Large intestine (tissue), 3 donors: ENCODE results near the gene KIRREL3. TPM values are rescaled to one million over a fixed set of nuclear protein-coding genes. Genes with fewer than 3 reads are reported as not detected.

ENCODE experiments used
- DNase-seq, 2 donors: peaks; one replicate each; pipeline versions ENCODE4 v3.0.0 to v3.0.0-alpha.2; 2013
- H3K27ac ChIP-seq: one replicate; pipeline ENCODE4 v1.5.1; 2013; ENCODE audit warnings: low read length
- H3K27me3 ChIP-seq: 2 replicates; pipeline ENCODE4 v1.6.1; 2013; ENCODE audit warnings: low read length; ENCODE audit not compliant: control insufficient read depth, insufficient read depth
- H3K36me3 ChIP-seq: 2 replicates; pipeline ENCODE4 v1.6.1; 2013; ENCODE audit warnings: low read length; ENCODE audit not compliant: control insufficient read depth, insufficient read depth
- H3K4me1 ChIP-seq: one replicate; pipeline ENCODE4 v1.6.1; 2013; ENCODE audit warnings: low read length; ENCODE audit not compliant: control insufficient read depth, insufficient read depth
- H3K4me3 ChIP-seq: one replicate; pipeline ENCODE4 v1.5.1; 2013; ENCODE audit warnings: low read length
- H3K9me3 ChIP-seq: one replicate; pipeline ENCODE4 v1.6.1; 2013; ENCODE audit warnings: mild to moderate bottlenecking, low read depth, low read length, moderate library complexity; ENCODE audit not compliant: control insufficient read depth
- WGBS: methylation state at CpG from one replicate; pipeline ENCODE4 v1.1.5; 2013; ENCODE audit warnings: low lambda C conversion rate; ENCODE audit not compliant: insufficient coverage; 5-methylcytosine and 5-hydroxymethylcytosine counted together
- polyA plus RNA-seq: library from polyadenylated mRNA; unstranded; fragments of 120-200 nt; gene quantifications from one replicate; pipeline ENCODE4 v1.2.1, GENCODE V29; 2013

KIRREL3 gene
- polyA plus RNA-seq, 1 donor = 0.96 TPM

DNA sequence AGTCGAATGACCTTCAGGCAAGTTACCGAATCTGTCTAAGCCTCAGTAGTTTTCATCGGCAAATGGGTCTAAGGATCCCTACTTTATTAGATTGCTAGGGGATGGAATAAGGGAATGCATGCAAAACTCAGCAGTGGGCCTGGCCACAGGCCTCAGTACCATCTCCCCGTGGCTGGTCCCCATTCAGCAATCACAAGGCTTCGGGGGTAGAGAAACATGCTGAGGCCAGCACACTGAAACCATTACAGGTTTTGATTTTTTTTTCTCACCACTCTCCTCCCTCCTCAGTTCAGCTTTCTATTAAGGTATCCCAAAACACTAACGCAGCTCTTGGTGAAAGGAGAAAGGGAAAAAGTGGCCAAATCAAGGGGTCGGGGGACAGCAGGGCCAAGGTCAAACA is 11.9 kb downstream of the KIRREL3 start:
- WGBS = 100% methylated on average over 1 of the region's 7 CpGs
- Histone ChIP-seq H3K27me3 (peaks cover 45% of the 10 kb centered on the region), H3K4me1 (peaks cover 3% of the 10 kb centered on the region), H3K4me3 (no peak overlapping the region), H3K9me3 (no peaks in the 10 kb centered on the region), H3K27ac (no peak overlapping the region), H3K36me3 (no peaks in the 10 kb centered on the region)
- DNase-seq = no peak

DNA sequence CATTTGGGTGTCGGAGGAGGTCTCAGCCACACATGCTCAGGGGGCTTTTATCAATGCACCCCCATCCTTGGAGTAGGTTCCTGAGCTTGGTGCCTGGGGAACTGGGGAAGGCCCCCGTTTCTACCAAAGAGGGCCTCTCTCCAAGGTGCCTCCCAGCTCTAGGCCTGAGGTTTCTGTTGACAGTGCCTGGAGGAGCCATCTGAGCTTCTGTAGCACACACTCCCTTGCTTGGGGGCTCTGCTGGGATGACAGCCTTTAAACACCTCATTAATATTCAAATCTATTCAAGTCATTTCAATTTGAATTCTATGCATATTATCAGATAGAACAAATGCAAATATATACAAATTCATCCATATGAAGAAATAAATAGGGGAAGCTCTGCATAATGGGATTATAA is 18.9 kb downstream of the KIRREL3 start:
- no peaks in the 10 kb centered on the region for H3K36me3 ChIP-seq
- DNase-seq = no peak
- H3K9me3 ChIP-seq = no peaks in the 10 kb centered on the region
- no peak overlapping the region for H3K4me3 ChIP-seq
- no peaks in the 10 kb centered on the region for H3K4me1 ChIP-seq
- WGBS = no CpG with 5 or more reads among the region's 2 CpGs
- H3K27me3 ChIP-seq = peaks cover 23% of the 10 kb centered on the region
- no peak overlapping the region for H3K27ac ChIP-seq

DNA sequence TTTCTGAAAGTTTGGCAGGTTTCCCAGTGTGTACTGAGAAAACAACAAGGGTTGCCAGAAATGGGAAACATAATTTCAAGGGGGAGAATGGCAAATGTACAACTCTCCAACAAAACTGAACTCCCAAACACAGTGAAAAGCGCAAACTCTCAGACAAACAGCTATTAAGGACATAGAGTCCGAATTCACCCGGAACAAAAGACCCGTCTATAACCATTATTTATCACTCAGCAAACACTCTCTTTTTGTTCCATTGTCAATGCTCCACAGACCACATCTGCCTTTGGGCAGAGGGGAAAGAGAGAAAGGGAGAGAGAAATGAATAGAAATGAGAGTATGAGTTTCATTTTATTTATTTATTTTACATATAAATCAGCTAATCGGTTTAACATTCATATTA is 21.7 kb downstream of the KIRREL3 start:
- no peak for DNase-seq
- no CpG with 5 or more reads among the region's 5 CpGs for WGBS
- Histone ChIP-seq H3K4me1 (no peaks in the 10 kb centered on the region), H3K4me3 (no peak overlapping the region), H3K9me3 (no peaks in the 10 kb centered on the region), H3K27me3 (peaks cover 15% of the 10 kb centered on the region), H3K27ac (no peak overlapping the region), H3K36me3 (no peaks in the 10 kb centered on the region)

DNA sequence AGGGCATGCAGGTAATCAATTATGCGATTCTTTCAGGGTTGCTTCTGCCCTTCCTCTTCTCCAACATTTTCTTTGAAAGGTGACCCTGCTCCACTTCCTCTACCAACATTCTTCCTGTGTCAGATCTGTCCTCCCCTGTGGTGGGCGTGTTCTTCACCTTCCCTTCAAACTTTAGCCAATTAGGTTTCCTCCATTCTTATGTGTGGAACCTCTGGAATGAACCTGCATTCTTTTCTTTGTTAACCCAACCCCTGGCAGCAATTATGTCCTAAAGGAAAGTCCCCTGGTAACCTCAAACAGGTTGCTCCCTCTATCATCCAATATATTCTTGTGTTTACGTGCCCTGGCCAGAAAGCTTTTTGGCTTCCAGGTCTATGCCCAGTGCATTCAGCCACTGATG is 22.4 kb downstream of the KIRREL3 start:
- Histone ChIP-seq H3K4me3 (no peak overlapping the region), H3K27me3 (peaks cover 15% of the 10 kb centered on the region), H3K9me3 (no peaks in the 10 kb centered on the region), H3K4me1 (no peaks in the 10 kb centered on the region), H3K27ac (no peak overlapping the region), H3K36me3 (no peaks in the 10 kb centered on the region)
- WGBS = no CpG with 5 or more reads among the region's 3 CpGs
- DNase-seq = no peak

DNA sequence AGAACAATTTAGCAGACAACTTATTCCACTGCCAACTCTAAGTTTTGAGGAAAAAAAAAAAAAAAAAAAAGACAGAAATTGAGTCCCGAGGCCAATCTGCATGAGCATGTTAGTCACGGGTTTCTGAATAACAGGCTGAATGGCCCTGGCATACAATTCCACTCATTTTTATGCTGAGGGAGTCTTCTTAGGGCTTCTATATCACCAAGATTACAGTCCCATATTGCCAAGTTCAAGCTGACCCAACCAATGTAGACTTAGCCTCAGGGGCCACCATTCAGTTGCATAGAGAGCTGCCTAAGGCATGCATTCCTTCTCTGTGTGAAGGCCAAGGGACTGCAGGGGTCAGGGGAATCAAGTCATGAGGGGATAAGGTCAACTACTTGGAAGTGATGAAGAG is 27.5 kb downstream of the KIRREL3 start:
- Histone ChIP-seq H3K4me3 (no peak overlapping the region), H3K27ac (no peak overlapping the region), H3K36me3 (no peaks in the 10 kb centered on the region), H3K4me1 (no peaks in the 10 kb centered on the region), H3K9me3 (peaks cover 3% of the 10 kb centered on the region), H3K27me3 (peaks cover 23% of the 10 kb centered on the region)
- DNase-seq = no peak
- no CpG with 5 or more reads among the region's 2 CpGs for WGBS

DNA sequence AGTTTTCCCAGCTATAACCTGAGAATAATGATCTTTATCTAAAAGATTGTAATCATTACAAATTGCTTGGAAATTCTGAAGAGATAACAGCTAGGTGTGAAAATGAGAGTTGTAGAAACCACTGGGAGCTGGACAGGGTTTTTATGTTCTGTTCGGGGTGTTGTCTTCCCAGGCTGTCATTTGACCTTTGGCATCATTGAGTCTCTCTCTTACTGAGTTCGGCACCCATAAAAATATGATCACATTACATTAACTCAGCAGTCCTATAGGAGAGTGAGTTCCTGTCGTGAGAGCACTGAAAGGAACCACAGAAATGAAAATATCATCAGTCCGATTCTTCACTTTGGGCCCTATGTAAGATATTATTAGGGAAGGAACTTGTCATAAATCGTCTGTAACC is 29.3 kb downstream of the KIRREL3 start:
- no peak for DNase-seq
- WGBS = 75% methylated on average over 2 of the region's 5 CpGs
- H3K9me3 ChIP-seq = peaks cover 3% of the 10 kb centered on the region

DNA sequence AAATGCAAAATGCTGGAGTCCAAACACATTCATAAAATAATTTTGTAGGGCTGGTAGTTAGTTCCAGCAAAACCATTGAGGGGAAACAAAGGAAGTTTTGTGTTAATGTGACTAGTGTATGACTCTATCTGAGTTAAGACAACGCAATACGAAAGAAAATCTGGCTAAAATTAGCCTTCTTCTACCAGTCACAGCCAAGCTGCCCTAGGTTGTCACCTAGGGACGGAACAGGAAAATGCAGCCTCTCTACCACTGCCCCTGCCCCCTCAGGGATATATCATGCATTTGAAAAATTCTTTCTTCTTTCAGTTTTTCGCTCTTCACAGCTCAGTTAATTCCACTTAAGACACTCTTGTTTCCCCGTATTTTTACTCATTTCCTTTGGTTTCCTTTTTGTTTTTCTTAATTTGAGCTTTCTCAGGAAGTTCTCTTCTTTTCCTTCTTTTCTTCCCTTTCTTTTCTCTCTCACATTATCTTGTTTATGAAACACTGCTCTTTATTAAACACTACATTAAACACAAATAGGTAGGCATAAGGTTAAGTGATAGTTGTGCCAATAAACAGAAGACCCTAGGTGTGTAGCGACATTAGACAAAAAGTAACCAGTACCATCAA is 30.6 kb downstream of the KIRREL3 start:
- Histone ChIP-seq H3K4me3 (no peak overlapping the region), H3K27me3 (peaks cover 40% of the 10 kb centered on the region), H3K36me3 (no peaks in the 10 kb centered on the region), H3K27ac (no peak overlapping the region), H3K4me1 (no peaks in the 10 kb centered on the region), H3K9me3 (peaks cover 3% of the 10 kb centered on the region)
- 42% methylated on average over 3 of the region's 6 CpGs for WGBS
- no peak for DNase-seq

More for the DNA sequence above, 29.3 kb downstream of the KIRREL3 start:
- Histone ChIP-seq H3K27me3 (peaks cover 33% of the 10 kb centered on the region), H3K4me3 (no peak overlapping the region), H3K4me1 (no peaks in the 10 kb centered on the region), H3K27ac (no peak overlapping the region), H3K36me3 (no peaks in the 10 kb centered on the region)

DNA sequence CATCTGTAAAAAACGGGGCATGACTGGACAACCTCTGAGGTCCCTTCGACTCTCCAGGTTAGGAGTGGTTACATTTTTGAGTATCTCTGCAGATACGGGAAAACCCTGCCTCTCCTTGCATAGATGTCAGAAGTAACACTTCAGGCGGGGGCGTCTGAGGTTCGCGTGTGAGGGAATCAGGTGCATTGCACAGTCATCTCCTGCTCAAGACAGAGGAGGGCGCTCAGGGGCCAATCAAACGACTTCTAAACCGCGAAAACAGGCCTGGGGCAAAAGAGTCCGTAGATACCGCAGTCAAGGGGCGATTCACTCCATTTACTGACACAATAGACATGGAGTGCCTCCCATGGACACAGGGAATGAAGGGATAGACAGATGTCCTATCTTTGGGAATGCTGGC is 31.7 kb downstream of the KIRREL3 start:
- H3K27ac ChIP-seq = no peak overlapping the region
- peaks cover 40% of the 10 kb centered on the region for H3K27me3 ChIP-seq
- no peak overlapping the region for H3K4me3 ChIP-seq
- no CpG with 5 or more reads among the region's 14 CpGs for WGBS
- H3K36me3 ChIP-seq = no peaks in the 10 kb centered on the region
- H3K9me3 ChIP-seq = peaks cover 3% of the 10 kb centered on the region
- no peaks in the 10 kb centered on the region for H3K4me1 ChIP-seq
- no peak for DNase-seq

DNA sequence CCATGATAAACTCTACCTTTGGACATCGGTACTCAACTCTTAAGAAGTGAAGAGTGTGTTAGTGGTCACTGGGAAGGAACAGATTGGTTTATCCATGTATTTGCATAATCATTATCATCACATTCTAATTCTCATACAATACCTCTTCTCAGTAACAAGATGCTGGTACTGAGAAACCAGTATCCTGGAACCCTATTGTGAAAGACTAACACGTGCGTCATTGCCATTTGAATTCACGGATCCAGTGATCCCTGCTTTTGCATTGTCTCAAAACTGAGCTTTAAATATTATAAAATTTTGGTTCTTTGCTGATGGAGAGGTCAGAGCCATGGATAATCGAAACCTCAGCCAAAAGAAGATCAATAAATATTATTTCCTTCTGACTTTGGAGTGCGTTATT is 35.2 kb downstream of the KIRREL3 start:
- 83% methylated on average over 1 of the region's 6 CpGs for WGBS
- Histone ChIP-seq H3K27ac (no peak overlapping the region), H3K4me1 (no peaks in the 10 kb centered on the region), H3K4me3 (no peak overlapping the region), H3K36me3 (no peaks in the 10 kb centered on the region), H3K9me3 (no peaks in the 10 kb centered on the region), H3K27me3 (peaks cover 37% of the 10 kb centered on the region)
- no peak for DNase-seq

DNA sequence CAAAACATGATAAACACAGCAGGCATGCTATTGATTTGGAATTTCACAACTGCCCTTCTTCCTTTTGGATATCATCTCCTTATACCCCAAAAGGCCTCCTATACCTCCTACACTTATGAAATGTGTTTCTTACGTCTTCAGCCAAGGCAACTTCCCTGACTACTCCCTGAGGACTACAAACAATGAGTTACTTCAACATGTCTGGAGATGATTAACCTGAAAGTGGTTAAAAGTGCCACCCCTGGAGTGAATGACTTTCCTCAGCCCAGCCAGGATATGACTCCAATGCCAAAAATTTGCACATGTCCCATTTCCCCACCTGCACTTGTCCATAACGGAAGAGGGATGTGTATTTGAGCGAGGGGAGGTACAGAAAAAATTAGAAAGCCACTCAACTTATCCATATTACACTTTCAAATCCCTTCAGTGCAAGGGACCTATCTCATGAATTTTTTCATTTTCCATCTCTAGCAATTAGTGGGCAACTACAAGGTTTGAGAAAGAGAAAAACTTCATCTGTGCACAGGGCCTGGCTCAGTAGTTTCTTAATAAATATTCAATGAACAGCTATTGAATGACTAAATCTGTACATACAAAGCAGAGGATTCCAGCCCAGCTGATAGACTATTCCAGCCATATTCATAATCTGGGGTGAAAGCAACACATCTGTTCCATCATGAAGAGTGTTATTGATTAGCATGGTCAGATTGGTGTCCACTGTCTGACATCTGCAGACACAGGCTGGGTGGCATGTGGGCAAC is 36.8 kb downstream of the KIRREL3 start:
- Histone ChIP-seq H3K4me1 (no peaks in the 10 kb centered on the region), H3K27ac (no peak overlapping the region), H3K27me3 (peaks cover 24% of the 10 kb centered on the region), H3K36me3 (no peaks in the 10 kb centered on the region), H3K9me3 (no peaks in the 10 kb centered on the region), H3K4me3 (no peak overlapping the region)
- 40% methylated on average over 1 of the region's 3 CpGs for WGBS
- DNase-seq = no peak

DNA sequence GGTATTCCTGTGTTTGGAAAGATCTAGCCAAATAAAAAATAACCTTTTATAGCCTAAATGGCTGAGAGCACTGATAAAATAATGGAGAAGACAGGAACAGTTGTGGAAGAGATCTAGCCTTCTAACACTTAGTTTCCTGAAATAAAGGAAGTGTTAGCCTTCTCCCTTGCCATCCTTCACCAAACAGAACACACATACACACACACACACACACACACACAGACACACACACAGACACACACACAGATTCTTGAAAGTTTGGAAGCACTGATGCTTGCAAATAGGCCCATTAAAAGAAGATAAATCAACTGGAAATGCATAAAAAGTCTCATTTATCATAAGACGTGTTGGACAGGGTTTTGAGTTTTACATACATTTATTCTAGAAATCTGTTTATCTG is 37.5 kb downstream of the KIRREL3 start:
- Histone ChIP-seq H3K4me3 (no peak overlapping the region), H3K9me3 (no peaks in the 10 kb centered on the region), H3K27me3 (peaks cover 19% of the 10 kb centered on the region), H3K27ac (no peak overlapping the region), H3K4me1 (no peaks in the 10 kb centered on the region), H3K36me3 (no peaks in the 10 kb centered on the region)
- no CpG with 5 or more reads among the region's 1 CpG for WGBS
- DNase-seq = no peak
